HEK293 (cell line): ENCODE measurements around the gene CD2.

Source experiments
- CTCF ChIP-seq: fragments of 450-650 bp; formaldehyde crosslinking; IDR thresholded peaks from 2 replicates; pipeline ENCODE4 v1.5.1; 2016; ENCODE audit warnings: missing biosample characterization, missing genetic modification characterization
- SALL2 ChIP-seq: fragments of 450-650 bp; formaldehyde crosslinking; IDR thresholded peaks from 2 replicates; pipeline ENCODE4 v1.5.0; 2017; ENCODE audit warnings: missing biosample characterization, mild to moderate bottlenecking, missing genetic modification characterization, borderline replicate concordance
- ZBTB7A ChIP-seq: fragments of 450-650 bp; formaldehyde crosslinking; IDR thresholded peaks from 2 replicates; pipeline ENCODE4 v1.5.1; 2016; ENCODE audit warnings: low read depth, missing biosample characterization, missing genetic modification characterization
- ZNF2 ChIP-seq: fragments of 450-650 bp; formaldehyde crosslinking; IDR thresholded peaks from 2 replicates; pipeline ENCODE4 v1.5.1; 2016; ENCODE audit warnings: missing biosample characterization, missing genetic modification characterization
- ZNF423 ChIP-seq: fragments of 450-650 bp; formaldehyde crosslinking; IDR thresholded peaks from 2 replicates; pipeline ENCODE4 v1.5.1; 2016; ENCODE audit warnings: missing biosample characterization, missing genetic modification characterization
- ZNF792 ChIP-seq: fragments of 450-650 bp; formaldehyde crosslinking; IDR thresholded peaks from 2 replicates; pipeline ENCODE4 v1.5.1; 2016; ENCODE audit warnings: missing biosample characterization, missing genetic modification characterization

- no peak for TF ChIP-seq CTCF (tag by site-specific recombination)
- TF ChIP-seq ZNF2 (tag by site-specific recombination): no peak
- no peak for TF ChIP-seq ZBTB7A (tag by site-specific recombination)
- TF ChIP-seq SALL2: no peak
- TF ChIP-seq ZNF423 (tag by site-specific recombination): no peak
- TF ChIP-seq ZNF792: no peak
Observed at GRCh38 chr1:116753312-116753711, 918 bp upstream of the CD2 start.
